Parathyroid adenoma (tissue), 2 donors: ENCODE measurements around the gene CCDC197.

Experiments
- H2AFZ ChIP-seq: fragments of 300-600 bp; sonication (generic); one replicate; pipeline ENCODE4 v1.7.0; 2017; ENCODE audit warnings: antibody characterized with exemption, mild to moderate bottlenecking
- H3K27ac ChIP-seq: fragments of 300-600 bp; sonication (generic); one replicate; pipeline ENCODE4 v1.7.0; 2017
- H3K27me3 ChIP-seq: fragments of 300-600 bp; sonication (generic); one replicate; pipeline ENCODE4 v1.7.0; 2017; ENCODE audit warnings: low read length; ENCODE audit not compliant: control insufficient read depth, insufficient read depth
- H3K36me3 ChIP-seq: fragments of 300-600 bp; sonication (generic); one replicate; pipeline ENCODE4 v1.7.0; 2017; ENCODE audit warnings: low read length; ENCODE audit not compliant: control insufficient read depth, insufficient read depth
- H3K4me1 ChIP-seq: fragments of 300-600 bp; sonication (generic); one replicate; pipeline ENCODE4 v1.7.0; 2017; ENCODE audit warnings: control low read depth
- H3K4me2 ChIP-seq: fragments of 300-600 bp; sonication (generic); one replicate; pipeline ENCODE4 v1.7.0; 2017; ENCODE audit warnings: low read length
- H3K4me3 ChIP-seq: fragments of 300-600 bp; sonication (generic); one replicate; pipeline ENCODE4 v1.7.0; 2017; ENCODE audit warnings: low read depth, low read length
- H3K79me2 ChIP-seq: fragments of 300-600 bp; sonication (generic); one replicate; pipeline ENCODE4 v1.7.0; 2017; ENCODE audit warnings: control low read depth
- H3K9ac ChIP-seq: fragments of 300-600 bp; sonication (generic); one replicate; pipeline ENCODE4 v1.7.0; 2017; ENCODE audit warnings: mild to moderate bottlenecking
- H3K9me3 ChIP-seq: fragments of 300-600 bp; sonication (generic); one replicate; pipeline ENCODE4 v1.7.0; 2017; ENCODE audit warnings: low read length; ENCODE audit not compliant: control insufficient read depth
- TF ChIP-seq, protein P1 (sequence below): fragments of 300-600 bp; sonication (generic); IDR thresholded peaks from one replicate; pipeline ENCODE4 v1.7.0; 2017; ENCODE audit warnings: antibody characterized with exemption, mild to moderate bottlenecking
- donor health status: primary hyperparathyroidism.

The CCDC197 gene

GRCh38 chr14:94031161-94031882 lies 34.2 kb downstream of the CCDC197 start:
- no peak overlapping the region for H3K9ac ChIP-seq
- peaks cover 3% of the 10 kb centered on the region for H3K4me1 ChIP-seq
- no peaks in the 10 kb centered on the region for H3K27me3 ChIP-seq
- no peak overlapping the region for H3K4me2 ChIP-seq
- TF ChIP-seq, protein P1, sequence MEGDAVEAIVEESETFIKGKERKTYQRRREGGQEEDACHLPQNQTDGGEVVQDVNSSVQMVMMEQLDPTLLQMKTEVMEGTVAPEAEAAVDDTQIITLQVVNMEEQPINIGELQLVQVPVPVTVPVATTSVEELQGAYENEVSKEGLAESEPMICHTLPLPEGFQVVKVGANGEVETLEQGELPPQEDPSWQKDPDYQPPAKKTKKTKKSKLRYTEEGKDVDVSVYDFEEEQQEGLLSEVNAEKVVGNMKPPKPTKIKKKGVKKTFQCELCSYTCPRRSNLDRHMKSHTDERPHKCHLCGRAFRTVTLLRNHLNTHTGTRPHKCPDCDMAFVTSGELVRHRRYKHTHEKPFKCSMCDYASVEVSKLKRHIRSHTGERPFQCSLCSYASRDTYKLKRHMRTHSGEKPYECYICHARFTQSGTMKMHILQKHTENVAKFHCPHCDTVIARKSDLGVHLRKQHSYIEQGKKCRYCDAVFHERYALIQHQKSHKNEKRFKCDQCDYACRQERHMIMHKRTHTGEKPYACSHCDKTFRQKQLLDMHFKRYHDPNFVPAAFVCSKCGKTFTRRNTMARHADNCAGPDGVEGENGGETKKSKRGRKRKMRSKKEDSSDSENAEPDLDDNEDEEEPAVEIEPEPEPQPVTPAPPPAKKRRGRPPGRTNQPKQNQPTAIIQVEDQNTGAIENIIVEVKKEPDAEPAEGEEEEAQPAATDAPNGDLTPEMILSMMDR = no peak
- H3K79me2 ChIP-seq = no peaks in the 10 kb centered on the region
- no peak overlapping the region for H2AFZ ChIP-seq
- H3K36me3 ChIP-seq = no peaks in the 10 kb centered on the region
- H3K27ac ChIP-seq = no peak overlapping the region
- H3K4me3 ChIP-seq = no peak overlapping the region
- no peaks in the 10 kb centered on the region for H3K9me3 ChIP-seq

DNA sequence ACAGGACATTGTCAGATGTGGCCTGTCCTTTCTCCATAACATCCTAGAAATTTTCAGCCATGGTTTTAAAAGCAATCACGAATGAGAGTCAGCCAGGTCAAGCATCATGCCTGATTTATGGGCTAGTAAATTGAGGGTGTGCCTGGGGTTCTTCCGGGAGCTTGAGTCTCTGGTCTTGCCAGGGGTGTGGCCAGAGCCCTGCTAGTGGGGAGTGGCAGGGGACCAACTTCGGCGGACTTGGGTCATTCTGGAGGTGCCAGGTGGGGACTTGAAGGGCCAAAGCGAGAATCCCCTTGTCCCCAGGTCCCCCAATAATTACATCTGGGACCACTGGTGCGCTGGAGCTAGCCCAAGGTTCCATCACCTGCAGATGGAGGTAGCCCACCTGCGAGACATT lies 34.8 kb downstream of the CCDC197 start:
- Histone ChIP-seq H3K4me3 (no peak overlapping the region), H3K9ac (no peak overlapping the region), H3K4me1 (peaks cover 3% of the 10 kb centered on the region), H3K79me2 (no peaks in the 10 kb centered on the region), H3K27me3 (no peaks in the 10 kb centered on the region), H3K36me3 (no peaks in the 10 kb centered on the region), H3K4me2 (no peak overlapping the region), H2AFZ (no peak overlapping the region), H3K27ac (no peak overlapping the region), H3K9me3 (no peaks in the 10 kb centered on the region)
- TF ChIP-seq, protein P1 = no peak

DNA sequence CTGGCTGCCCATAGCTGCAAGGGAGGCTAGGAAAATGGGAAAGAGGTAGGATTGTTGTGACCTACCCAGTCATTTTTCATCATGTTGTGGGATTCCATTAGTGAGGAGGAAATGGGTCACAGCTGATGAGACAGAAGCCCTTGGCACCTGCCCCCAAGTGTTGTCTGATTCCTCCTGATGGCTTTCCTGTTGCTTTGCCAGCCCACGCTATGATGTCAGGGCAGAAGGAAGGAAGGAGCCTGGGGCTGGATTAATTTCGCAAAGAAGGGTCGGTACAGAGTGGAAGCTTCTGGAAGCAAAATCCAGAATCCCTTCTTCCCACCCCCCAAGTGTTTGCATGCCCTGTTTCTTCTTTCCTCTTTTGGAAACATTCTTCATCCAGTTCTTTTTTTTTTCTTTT lies 37.8 kb downstream of the CCDC197 start:
- no peak overlapping the region for H3K4me3 ChIP-seq
- no peaks in the 10 kb centered on the region for H3K9me3 ChIP-seq
- no peak overlapping the region for H3K9ac ChIP-seq
- no peaks in the 10 kb centered on the region for H3K27me3 ChIP-seq
- H2AFZ ChIP-seq = no peak overlapping the region
- TF ChIP-seq, protein P1 = no peak
- no peak overlapping the region for H3K27ac ChIP-seq
- no peaks in the 10 kb centered on the region for H3K36me3 ChIP-seq
- H3K4me2 ChIP-seq = no peak overlapping the region
- no peaks in the 10 kb centered on the region for H3K4me1 ChIP-seq
- no peaks in the 10 kb centered on the region for H3K79me2 ChIP-seq

DNA sequence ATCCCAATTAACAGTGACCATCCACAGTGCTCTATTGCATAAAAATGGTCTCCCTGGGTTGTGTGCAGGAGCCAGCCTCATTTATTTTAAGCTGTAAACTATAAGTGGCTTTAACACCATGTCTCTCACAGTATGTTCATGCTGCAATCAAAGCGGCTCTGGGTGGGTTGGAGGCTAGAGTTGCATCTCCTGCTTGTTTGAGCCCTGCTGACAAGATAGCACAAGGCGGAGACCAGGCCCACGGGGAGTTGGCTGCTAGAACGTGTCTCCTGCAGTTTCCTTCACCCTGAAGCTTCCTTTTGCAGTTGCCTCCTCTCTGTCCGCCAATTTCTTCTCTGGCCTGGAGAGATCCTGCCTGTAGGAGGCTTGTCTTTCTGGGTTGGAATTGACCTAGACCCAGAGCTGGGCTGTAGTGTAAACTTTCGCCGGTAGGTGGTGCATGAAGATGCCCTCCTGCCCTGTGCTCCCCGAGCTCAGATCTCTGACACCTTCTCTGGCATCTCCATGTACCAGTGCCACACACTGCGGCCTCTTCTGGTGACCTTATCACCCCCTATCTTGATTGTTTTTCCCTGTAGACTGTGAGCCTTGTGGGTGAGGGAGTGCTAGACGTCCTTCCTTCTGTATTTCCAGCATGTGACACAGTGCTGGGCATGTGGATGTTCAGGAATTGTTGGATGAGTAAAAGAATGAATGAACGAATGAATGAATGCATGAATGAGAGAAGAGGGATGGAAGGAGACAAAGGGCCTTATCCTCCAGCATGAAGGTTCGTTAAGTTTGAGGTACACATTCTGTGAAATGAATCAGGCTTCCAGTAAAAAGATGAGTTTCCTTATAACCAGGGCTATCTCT lies 39.4 kb downstream of the CCDC197 start:
- no peaks in the 10 kb centered on the region for H3K9me3 ChIP-seq
- H2AFZ ChIP-seq = no peak overlapping the region
- no peaks in the 10 kb centered on the region for H3K4me1 ChIP-seq
- H3K36me3 ChIP-seq = no peaks in the 10 kb centered on the region
- no peak overlapping the region for H3K4me2 ChIP-seq
- H3K27ac ChIP-seq = no peak overlapping the region
- H3K9ac ChIP-seq = no peak overlapping the region
- no peaks in the 10 kb centered on the region for H3K79me2 ChIP-seq
- TF ChIP-seq, protein P1 = peak; percentile 88
- H3K4me3 ChIP-seq = no peak overlapping the region
- H3K27me3 ChIP-seq = no peaks in the 10 kb centered on the region
